K562 (cell line): ENCODE data around the gene PARP11. TPM values are rescaled to one million over a fixed set of nuclear protein-coding genes. Genes with fewer than 3 reads are reported as not detected.

Experiments
- ATAC-seq: fragments of 200-7000 bp; cut with Tn5 transposase; 3 replicates; pipeline ENCODE4 v1.9.1; 2020; ENCODE audit warnings: moderate library complexity
- BruUV-seq: library from RNA; stranded (reverse); fragments of 400-500 nt; replicated peaks from 2 replicates; lab custom pipeline; 2021; lab: Mats Ljungman, UMichigan
- CTCF ChIA-PET: fragments of 300-600 bp; formaldehyde crosslinking; extraction: SDS; loops from one replicate; lab custom pipeline; 2021; ENCODE audit warnings: low intra/inter-chr PET ratio; lab: Yijun Ruan, JAX
- POLR2A ChIA-PET: fragments of 300-600, 350-650 bp; sonication (Branson Sonifier 250); formaldehyde crosslinking; extraction: SDS; loops from one replicate; lab custom pipeline; 2021; ENCODE audit warnings: antibody characterized with exemption, inconsistent platforms; lab: Yijun Ruan, JAX
- DNase-seq, 4 experiments: peaks; one replicate each; pipeline versions ENCODE4 v3.0.0 to v3.0.0-alpha.2; 2011 to 2018; ENCODE audit warnings: low spot score in 3 of 4, mixed read lengths in 3 of 4; ENCODE audit errors: extremely low read depth in 1 of 4
- FAIRE-seq: peaks from 2 replicates; lab custom pipeline; 2011; peaks lifted over from hg19 to GRCh38; lab: Jason Lieb, UNC
- H2AFZ ChIP-seq: 2 replicates; pipeline ENCODE4 v1.6.0; 2011; ENCODE audit warnings: low read depth, low read length, control low read depth, inconsistent platforms
- H3K27ac ChIP-seq: fragments of 200-600 bp; 3 replicates; pipeline ENCODE4 v1.8.0; 2011; ENCODE audit warnings: low read depth, mild to moderate bottlenecking, control low read depth, inconsistent platforms, low read length, moderate library complexity, mixed read lengths; ENCODE audit errors: extremely low read depth
- H3K27me3 ChIP-seq, 2 experiments: fragments of 300-600 bp in 1 of 2; 2 replicates in 1 of 2; 3 replicates in 1 of 2; pipeline versions ENCODE4 v1.6.0 to v1.8.0; 2011; ENCODE audit warnings: inconsistent platforms in 2 of 2, low read length in 2 of 2, mild to moderate bottlenecking in 1 of 2, mixed read lengths in 1 of 2, moderate library complexity in 1 of 2; ENCODE audit not compliant: control insufficient read depth in 2 of 2, insufficient read depth in 2 of 2
- H3K36me3 ChIP-seq: fragments of 300-600 bp; 3 replicates; pipeline ENCODE4 v1.8.0; 2011; ENCODE audit warnings: mild to moderate bottlenecking, low read length, inconsistent platforms; ENCODE audit not compliant: control insufficient read depth, insufficient read depth
- H3K4me1 ChIP-seq, 2 experiments: fragments of 200-600 bp in 1 of 2; replicated peaks in 1 of 2; 2 replicates in 1 of 2; 3 replicates in 1 of 2; pipeline versions ENCODE4 v1.5.1 to v1.8.0; 2011; ENCODE audit warnings: inconsistent platforms in 2 of 2, low read length in 2 of 2, mild to moderate bottlenecking in 1 of 2, mixed read lengths in 1 of 2, moderate library complexity in 1 of 2; ENCODE audit not compliant: control insufficient read depth in 2 of 2, insufficient read depth in 2 of 2
- H3K4me2 ChIP-seq: 2 replicates; pipeline ENCODE4 v1.6.1; 2011; ENCODE audit warnings: low read length, control low read depth, inconsistent platforms, mixed read lengths; ENCODE audit not compliant: insufficient read depth
- H3K4me3 ChIP-seq: fragments of 200-600 bp; sonication (generic), shearing (Covaris generic); 2 replicates; pipeline ENCODE4 v1.5.1; 2016; ENCODE audit warnings: control low read depth, inconsistent platforms
- H3K79me2 ChIP-seq: fragments of 200-600 bp; 3 replicates; pipeline ENCODE4 v1.8.0; 2011; ENCODE audit warnings: low read length, inconsistent platforms; ENCODE audit not compliant: control insufficient read depth, insufficient read depth
- H3K9ac ChIP-seq, 2 experiments: 2 replicates each; pipeline versions ENCODE4 v1.6.0 to v1.6.1; 2011; ENCODE audit warnings: low read depth in 2 of 2, low read length in 2 of 2, control low read depth in 1 of 2, inconsistent platforms in 1 of 2, mild to moderate bottlenecking in 1 of 2, mixed read lengths in 1 of 2; ENCODE audit not compliant: insufficient read depth in 1 of 2
- H3K9me1 ChIP-seq: one replicate; pipeline ENCODE4 v1.6.0; 2011; ENCODE audit warnings: inconsistent platforms, mild to moderate bottlenecking, low read length, moderate library complexity; ENCODE audit not compliant: control insufficient read depth, insufficient read depth
- H3K9me3 ChIP-seq: replicated peaks from 2 replicates; pipeline ENCODE4 v1.5.1; 2011; ENCODE audit warnings: low read depth, low read length, inconsistent platforms; ENCODE audit not compliant: control insufficient read depth, insufficient read depth
- H4K20me1 ChIP-seq: replicated peaks from 2 replicates; pipeline ENCODE4 v1.6.1; 2011; ENCODE audit warnings: low read length, inconsistent platforms, mixed read lengths; ENCODE audit not compliant: control insufficient read depth, insufficient read depth
- ATF1 ChIP-seq, 2 experiments: fragments of 450-650 bp in 1 of 2; IDR thresholded peaks; 2 replicates each; pipeline ENCODE4 v1.6.1; 2016; ENCODE audit warnings: missing compliant biosample characterization in 1 of 2, missing genetic modification characterization in 1 of 2
- C11orf30 ChIP-seq: fragments of 450-650 bp; IDR thresholded peaks from 2 replicates; pipeline ENCODE4 v1.6.1; 2016; ENCODE audit warnings: low read depth, mild to moderate bottlenecking
- CC2D1A ChIP-seq: fragments of 450-650 bp; IDR thresholded peaks from 2 replicates; pipeline ENCODE4 v1.6.1; 2017; ENCODE audit warnings: mild to moderate bottlenecking
- GATA2 ChIP-seq: sonication (generic); formaldehyde crosslinking; IDR thresholded peaks from 2 replicates; pipeline ENCODE4 v1.4.0; 2020; ENCODE audit warnings: mild to moderate bottlenecking, missing genetic modification reagents
- IRF1 ChIP-seq: sonication (generic); formaldehyde crosslinking; IDR thresholded peaks from 2 replicates; pipeline ENCODE4 v1.8.0; 2022; ENCODE audit warnings: missing genetic modification reagents, mild to moderate bottlenecking, borderline replicate concordance
- KLF16 ChIP-seq: IDR thresholded peaks from 2 replicates; pipeline ENCODE4 v1.6.1; 2016; ENCODE audit warnings: antibody characterized with exemption
- MCM7 ChIP-seq, 2 experiments: fragments of 450-650 bp; IDR thresholded peaks; 2 replicates each; pipeline ENCODE4 v1.6.1; 2016 to 2018
- MECOM ChIP-seq: fragments of 250-450 bp; sonication (Bioruptor Pico); IDR thresholded peaks from 2 replicates; pipeline ENCODE4 v1.8.0; 2022; ENCODE audit warnings: inconsistent platforms
- NR3C1 ChIP-seq: sonication (generic); formaldehyde crosslinking; IDR thresholded peaks from 2 replicates; pipeline ENCODE4 v1.8.1; 2022; ENCODE audit warnings: missing genetic modification reagents
- PML ChIP-seq: IDR thresholded peaks from 2 replicates; pipeline ENCODE4 v1.6.1; 2012; ENCODE audit warnings: low read length, inconsistent platforms
- PYGO2 ChIP-seq: fragments of 450-650 bp; IDR thresholded peaks from 2 replicates; pipeline ENCODE4 v1.6.1; 2016; ENCODE audit warnings: mild to moderate bottlenecking, missing genetic modification characterization, moderate library complexity, missing compliant biosample characterization
- STAT5A ChIP-seq: IDR thresholded peaks from 2 replicates; pipeline ENCODE4 v1.6.1; 2012; ENCODE audit warnings: low read length, inconsistent platforms, borderline replicate concordance
- UBTF ChIP-seq, 2 experiments: IDR thresholded peaks; 2 replicates each; pipeline ENCODE4 v1.6.1; 2012; ENCODE audit warnings: improper control_type of control experiment in 2 of 2, low read depth in 2 of 2, low read length in 2 of 2, borderline replicate concordance in 1 of 2
- ZC3H8 ChIP-seq: fragments of 450-650 bp; IDR thresholded peaks from 2 replicates; pipeline ENCODE4 v1.6.1; 2017
- ZFP36 ChIP-seq: fragments of 150-350 bp; IDR thresholded peaks from 2 replicates; pipeline ENCODE4 v1.6.1; 2018; ENCODE audit warnings: low read length, low read depth; ENCODE audit not compliant: partially characterized antibody
- ZKSCAN1 ChIP-seq: fragments of 150-350 bp; IDR thresholded peaks from 2 replicates; pipeline ENCODE4 v1.6.1; 2016; ENCODE audit warnings: low read depth, low read length
- ZNF41 ChIP-seq: fragments of 250-450 bp; sonication (Bioruptor Pico); conservative IDR thresholded peaks from 2 replicates; pipeline ENCODE4 v1.4.0; 2020; ENCODE audit warnings: mild to moderate bottlenecking
- ZNF507 ChIP-seq: conservative IDR thresholded peaks from 2 replicates; pipeline ENCODE4 v1.6.1; 2017; ENCODE audit warnings: missing genetic modification characterization, missing compliant biosample characterization
- ZNF696 ChIP-seq: fragments of 250-450 bp; sonication (Bioruptor Pico); conservative IDR thresholded peaks from 2 replicates; pipeline ENCODE4 v1.4.0; 2020; ENCODE audit warnings: mild to moderate bottlenecking, moderate library complexity
- WGBS: fragments of 100-300 bp; shearing (Covaris generic); methylation state at CpG from one replicate; pipeline ENCODE4 v1.1.6; 2016; ENCODE audit warnings: low coverage, mixed read lengths; ENCODE audit not compliant: insufficient coverage; ENCODE audit errors: missing lambda C conversion rate; 5-methylcytosine and 5-hydroxymethylcytosine counted together
- in situ Hi-C: fragments of 300-500 bp; cut with MboI; formaldehyde crosslinking; loops from 4 replicates; pipeline ENCODE4 v1.15.0; 2018; ENCODE audit warnings: inconsistent platforms, mixed read lengths
- intact Hi-C: fragments of 100-400 bp; cut with micrococcal nuclease; formaldehyde crosslinking; loops from 2 replicates; pipeline ENCODE4 v1.14.2; 2022
- polyA plus RNA-seq, 8 experiments: library from polyadenylated mRNA; depleted of rRNA in 4 of 8; stranded (reverse) in 5 of 8; unstranded in 3 of 8; fragments of >200 nt; fragmentation: Nextera tagmentation in 2 of 8; fragmentation: Illumina TruSeq in 1 of 8; extraction: Ambion mirVana in 2 of 8; extraction: Trizol in 1 of 8; gene quantifications; 2 replicates each; pipeline versions ENCODE4 v1.2.1 to v1.2.3, GENCODE V29; 2011 to 2014; ENCODE audit warnings: inconsistent platforms in 1 of 8, missing spikeins in 1 of 8
- total RNA-seq, 7 experiments: library from RNA; depleted of rRNA in 6 of 7; stranded (reverse); fragments of >200 nt in 6 of 7; fragmentation: Illumina TruSeq in 2 of 7; extraction: Trizol in 2 of 7; gene quantifications; 2 replicates each; pipeline versions ENCODE4 v1.2.1 to v1.2.3, GENCODE V29; 2011 to 2021; ENCODE audit warnings: low replicate concordance in 1 of 7
- TF ChIP-seq, protein P1 (sequence below): fragments of 450-650 bp; IDR thresholded peaks from 2 replicates; pipeline ENCODE4 v1.6.1; 2018; ENCODE audit warnings: mild to moderate bottlenecking, low read depth; ENCODE audit not compliant: partially characterized antibody

PARP11 gene
- total and polyA plus RNA-seq, 9 of the 15 experiments (the other 6 are each of a cell fraction or from before 2014, with no cell fraction given) = 0.40 to 2.5 (median 1.4) TPM

- TF ChIP-seq ZNF696 (no peak), PYGO2 (tag) (no peak), ZFP36 (no peak), ZNF41 (no peak), CC2D1A (no peak)
- TF ChIP-seq, protein P1, sequence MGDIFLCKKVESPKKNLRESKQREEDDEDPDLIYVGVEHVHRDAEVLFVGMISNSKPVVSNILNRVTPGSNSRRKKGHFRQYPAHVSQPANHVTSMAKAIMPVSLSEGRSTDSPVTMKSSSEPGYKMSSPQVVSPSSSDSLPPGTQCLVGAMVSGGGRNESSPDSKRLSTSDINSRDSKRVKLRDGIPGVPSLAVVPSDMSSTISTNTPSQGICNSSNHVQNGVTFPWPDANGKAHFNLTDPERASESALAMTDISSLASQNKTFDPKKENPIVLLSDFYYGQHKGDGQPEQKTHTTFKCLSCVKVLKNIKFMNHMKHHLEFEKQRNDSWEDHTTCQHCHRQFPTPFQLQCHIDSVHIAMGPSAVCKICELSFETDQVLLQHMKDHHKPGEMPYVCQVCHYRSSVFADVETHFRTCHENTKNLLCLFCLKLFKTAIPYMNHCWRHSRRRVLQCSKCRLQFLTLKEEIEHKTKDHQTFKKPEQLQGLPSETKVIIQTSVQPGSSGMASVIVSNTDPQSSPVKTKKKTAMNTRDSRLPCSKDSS = no peak
Observed at GRCh38 chr12:3869865-3870264, 3.3 kb downstream of the PARP11 start (continued).

GRCh38 chr12:3869433-3869832 lies 3.8 kb downstream of the PARP11 start:
- Histone ChIP-seq H3K79me2 (no peaks in the 10 kb centered on the region), H3K9me3 (no peaks in the 10 kb centered on the region), H3K9ac (no peak overlapping the region), H2AFZ (no peak overlapping the region), H3K9me1 (no peaks in the 10 kb centered on the region), H3K4me3 (no peak overlapping the region), H3K27ac (no peak overlapping the region), H3K4me1 (no peaks in the 10 kb centered on the region), H3K27me3 (no peaks in the 10 kb centered on the region), H3K4me2 (no peak overlapping the region), H3K36me3 (no peaks in the 10 kb centered on the region), H4K20me1 (no peaks in the 10 kb centered on the region)
- ChIA-PET POLR2A (interaction anchor here (0.5 kb wide), 1 partner anchor 894 kb away, joined by 3 read pairs; no protein-coding TSS in a partner anchor), CTCF (no interaction called here)
- no peak for FAIRE-seq
- BruUV-seq = no TSS peak
- no peak for ATAC-seq
- DNase-seq = no peak
- 44% methylated on average over 1 of the region's 1 CpG for WGBS
- in situ Hi-C loops (no loop called here), intact Hi-C loops (no loop called here)
- TF ChIP-seq PML (no peak), ZKSCAN1 (no peak), ATF1 (CRISPR knock-in tag; IDR thresholded peaks at IDR 0.05) (no peak), ATF1 (tag; IDR thresholded peaks at IDR 0.05) (no peak), MCM7 (IDR thresholded peaks at IDR 0.05) (no peak), KLF16 (no peak), GATA2 (CRISPR knock-in tag) (no peak), NR3C1 (CRISPR knock-in tag) (no peak), UBTF (IDR thresholded peaks at IDR 0.05; ENCODE audit: borderline replicate concordance in 1 of 2, low read depth in 2 of 2, low read length in 2 of 2) (no peak), ZC3H8 (no peak), MECOM (no peak), STAT5A (no peak), C11orf30 (no peak), ZNF507 (tag) (no peak), IRF1 (CRISPR knock-in tag) (no peak)
